T-helper 1 cell (primary cell): ENCODE results near the gene AVPI1.
A peak's percentile ranks its signal among the peaks of the same experiment; 100 is the strongest.
"Not testable (repeated sequence)": the region's sequence is repeated elsewhere in the genome, so short reads cannot be mapped to it uniquely, and the experiment has no call there.

ENCODE experiments used
- DNase-seq, 5 donors: peaks; one replicate each; pipeline ENCODE4 v3.0.0-alpha.2; 2012 to 2020

Gene AVPI1

GRCh38 chr10:97640174-97640867, 46.7 kb downstream of the AVPI1 start, which contains the start of gene PI4K2A:
Gene PI4K2A (plus strand): TSS chr10:97640671. CDS start chr10:97640743, 72 bp downstream.
- peak; percentile 97 to 99 (median 98) for DNase-seq

DNA sequence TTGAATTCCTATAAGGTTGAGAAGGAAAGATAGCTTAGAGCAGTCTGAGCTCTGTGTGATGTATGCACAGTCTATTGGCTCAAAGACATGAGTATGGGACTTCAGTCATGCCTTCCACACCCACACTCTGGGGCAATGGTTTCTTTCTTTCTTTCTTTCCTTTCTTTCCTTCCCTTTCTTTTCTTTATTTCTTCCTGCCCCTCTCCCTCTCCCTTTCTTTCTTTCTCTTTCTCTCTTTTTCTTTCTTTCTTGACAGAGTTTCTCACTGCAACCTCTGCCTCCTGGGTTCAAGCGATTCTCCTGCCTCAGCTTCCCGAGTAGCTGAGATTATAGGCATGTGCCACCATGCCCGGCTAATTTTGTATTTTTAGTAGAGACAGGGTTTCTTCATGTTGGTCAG, 48.0 kb downstream of the AVPI1 start:
- not testable (repeated sequence) for DNase-seq

DNA sequence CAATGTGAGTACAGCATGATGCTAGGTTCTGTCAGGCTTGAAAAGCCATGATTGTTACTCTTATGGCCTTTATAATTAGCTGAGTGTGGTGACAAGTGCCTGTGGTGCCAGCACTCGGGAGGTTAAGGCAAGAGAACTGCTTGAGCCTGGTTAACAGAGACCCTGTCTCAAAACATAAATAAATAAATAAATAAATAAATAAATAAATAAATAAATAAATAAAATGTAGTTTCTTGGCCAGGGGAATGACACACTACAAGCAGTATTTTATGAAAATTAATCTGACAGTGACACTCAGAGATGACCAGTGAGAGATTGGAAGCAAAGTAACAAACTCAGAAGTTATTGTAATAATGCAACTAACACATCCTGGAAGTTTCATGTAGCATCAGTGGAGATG, 51.5 kb downstream of the AVPI1 start:
- no peak for DNase-seq

DNA sequence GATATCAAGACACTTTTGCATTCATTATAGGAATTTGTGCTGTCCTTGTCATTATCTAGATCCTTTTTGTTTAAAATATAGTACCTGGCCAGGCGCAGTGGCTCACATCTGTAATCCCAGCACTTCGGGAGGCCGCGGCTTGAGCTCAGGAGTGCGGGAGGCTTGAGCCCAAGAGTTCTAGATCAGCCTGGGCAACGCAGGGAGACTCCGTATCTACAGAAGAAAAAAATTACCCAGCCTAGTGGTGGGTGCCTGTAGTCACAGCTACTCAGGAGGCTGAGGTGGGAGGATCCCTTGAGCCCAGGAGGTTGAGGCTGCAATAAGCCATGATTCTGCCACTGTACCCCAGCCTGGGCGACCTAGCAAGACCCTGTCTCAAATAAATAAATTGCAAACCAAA, 53.1 kb downstream of the AVPI1 start:
- DNase-seq = peak in 1 of 5 donors; percentile 21

DNA sequence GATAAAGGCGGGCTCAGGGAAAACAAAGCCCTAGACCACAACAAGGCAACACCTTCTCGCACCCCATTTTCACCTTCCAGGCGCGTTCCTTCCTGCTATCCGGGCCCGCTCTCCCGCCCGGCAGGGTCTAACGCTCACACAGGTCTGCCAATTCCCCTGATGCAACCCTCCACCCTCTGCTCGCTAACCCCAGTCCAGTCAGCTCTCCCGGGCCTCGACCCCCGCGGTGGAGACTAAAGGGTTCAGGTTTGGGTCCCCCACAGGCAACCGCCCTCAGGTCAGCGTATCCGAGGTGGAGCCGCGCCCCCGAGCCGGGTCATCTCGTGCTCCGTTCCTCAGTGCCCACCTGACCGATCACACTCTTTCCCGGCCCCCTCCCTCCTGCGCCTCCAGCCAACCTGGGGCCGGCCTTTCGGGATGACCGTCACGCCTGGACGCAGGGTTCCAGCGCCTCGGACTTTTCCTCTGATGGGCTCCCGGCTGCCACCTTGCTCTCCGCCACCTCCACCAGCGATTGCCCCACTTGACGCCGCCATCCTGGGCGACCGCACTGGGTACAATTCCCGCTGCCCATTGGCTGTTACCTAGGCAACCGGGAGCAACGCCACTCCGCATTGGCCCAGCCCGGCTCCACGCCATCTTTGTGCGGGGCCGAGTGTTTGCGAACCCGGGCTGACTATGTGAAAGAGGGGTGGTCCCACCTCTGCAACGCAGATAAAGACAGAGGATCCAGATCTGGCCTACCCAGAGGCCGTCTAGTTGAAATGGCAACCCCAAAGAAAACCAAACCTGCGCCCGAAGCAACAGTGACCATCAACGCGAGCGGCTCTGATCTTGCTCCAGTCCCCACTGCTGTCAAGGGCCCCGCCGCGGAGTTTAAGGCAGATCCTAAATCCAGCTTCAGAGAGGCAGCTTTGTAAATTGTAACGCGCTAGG, 53.8 kb downstream of the AVPI1 start, which contains the start of gene MORN4:
MORN4 (minus strand) TSS at position 552 of the 936 bp plus-strand sequence. CDS start 13,847 bp downstream, outside the sequence.
- peak; percentile 79 to 91 (median 86) for DNase-seq

- DNase-seq = no peak
These were observed 55.9 kb downstream of the AVPI1 start for GRCh38 chr10:97631098-97631497.

GRCh38 chr10:97629289-97629688, 57.8 kb downstream of the AVPI1 start:
- DNase-seq = no peak

GRCh38 chr10:97628228-97628627, 58.8 kb downstream of the AVPI1 start:
- DNase-seq = no peak

DNA sequence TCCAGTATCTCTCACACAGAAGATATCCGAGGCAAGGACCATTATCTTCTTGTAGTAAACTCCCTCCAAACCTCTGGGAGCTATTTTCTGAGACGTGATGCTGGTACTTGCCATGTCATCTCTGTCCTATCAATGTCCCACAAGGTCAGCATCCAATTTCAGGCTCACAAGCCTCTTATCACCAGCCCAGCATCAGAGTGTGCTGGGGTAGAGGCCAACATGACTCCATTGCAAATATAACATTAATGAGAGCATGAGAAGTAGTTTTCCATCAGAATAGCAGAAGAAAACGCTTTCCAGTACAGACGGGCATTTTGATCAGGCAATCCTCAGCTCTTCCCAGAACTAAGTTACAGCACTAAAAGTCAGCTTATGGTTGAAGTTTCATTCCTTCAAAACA, 59.3 kb downstream of the AVPI1 start:
- no peak for DNase-seq
